NB4 (cell line): ENCODE measurements around the gene PCCA.

Experiments
- DNase-seq: peaks from one replicate; pipeline ENCODE4 v3.0.0; 2010; ENCODE audit warnings: low read depth
- H3K4me3 ChIP-seq: one replicate; pipeline ENCODE4 v1.5.1; 2011; ENCODE audit warnings: mild to moderate bottlenecking, low read depth, low read length, moderate library complexity
- CTCF ChIP-seq: IDR thresholded peaks from one replicate; pipeline ENCODE4 v1.5.1; 2012; ENCODE audit warnings: low read depth, low read length
- MAX ChIP-seq: IDR thresholded peaks from 2 replicates; pipeline ENCODE4 v1.6.1; 2011; ENCODE audit warnings: low read depth, low read length
- MYC ChIP-seq: IDR thresholded peaks from 2 replicates; pipeline ENCODE4 v1.6.1; 2011; ENCODE audit warnings: low read depth, low read length
- POLR2A ChIP-seq: IDR thresholded peaks from 2 replicates; pipeline ENCODE4 v1.6.1; 2011; ENCODE audit warnings: mild to moderate bottlenecking; ENCODE audit not compliant: insufficient read length; ENCODE audit errors: extremely low read depth

Gene PCCA

GRCh38 chr13:100506600-100507422, 417.9 kb downstream of the PCCA start:
- TF ChIP-seq CTCF: no peak
- TF ChIP-seq POLR2A: no peak
- no peak for TF ChIP-seq MAX
- TF ChIP-seq MYC: no peak
- H3K4me3 ChIP-seq: no peak overlapping the region
- DNase-seq: no peak

GRCh38 chr13:100508455-100508854, 419.6 kb downstream of the PCCA start:
- no peak overlapping the region for H3K4me3 ChIP-seq
- TF ChIP-seq MAX (no peak), POLR2A (no peak)
- no peak for DNase-seq

- TF ChIP-seq POLR2A: no peak
- TF ChIP-seq MAX: no peak
- no peak for TF ChIP-seq MYC
- no peak for TF ChIP-seq CTCF
- no peak for DNase-seq
- H3K4me3 ChIP-seq: no peak overlapping the region
These were observed 420.1 kb downstream of the PCCA start for GRCh38 chr13:100508996-100509395.

- no peak for DNase-seq
- H3K4me3 ChIP-seq: no peak overlapping the region
- no peak for TF ChIP-seq MYC
- TF ChIP-seq MAX: no peak
- TF ChIP-seq POLR2A: no peak
- no peak for TF ChIP-seq CTCF
These were observed 421.5 kb downstream of the PCCA start for GRCh38 chr13:100510208-100510957.

GRCh38 chr13:100511466-100511865, 422.6 kb downstream of the PCCA start:
- no peak overlapping the region for H3K4me3 ChIP-seq
- TF ChIP-seq CTCF (no peak), MAX (no peak), MYC (no peak), POLR2A (no peak)
- no peak for DNase-seq

GRCh38 chr13:100512422-100512821, 423.5 kb downstream of the PCCA start:
- no peak for TF ChIP-seq POLR2A
- no peak for TF ChIP-seq CTCF
- TF ChIP-seq MYC: no peak
- no peak for TF ChIP-seq MAX
- no peak overlapping the region for H3K4me3 ChIP-seq
- DNase-seq: no peak
